ENCODE results near the gene MARCHF3.
"Not testable (repeated sequence)": the region's sequence is repeated elsewhere in the genome, so short reads cannot be mapped to it uniquely, and the experiment has no call there.

MARCHF3 gene

GRCh38 chr5:126948011-126948355, 82.4 kb downstream of the MARCHF3 start:
- no peak for DNase-seq

- no peak for DNase-seq
These were observed 83.0 kb downstream of the MARCHF3 start for GRCh38 chr5:126947146-126948010.

GRCh38 chr5:126942908-126943307, 87.5 kb downstream of the MARCHF3 start:
- DNase-seq = not testable (repeated sequence)

GRCh38 chr5:126941403-126941802, 89.0 kb downstream of the MARCHF3 start:
- DNase-seq = no peak

- no peak for DNase-seq
These were observed 90.5 kb downstream of the MARCHF3 start for GRCh38 chr5:126939887-126940286.

GRCh38 chr5:126938466-126938865, 91.9 kb downstream of the MARCHF3 start:
- no peak for DNase-seq

GRCh38 chr5:126937771-126938170, 92.6 kb downstream of the MARCHF3 start:
- DNase-seq = no peak

GRCh38 chr5:126936775-126937418, 93.5 kb downstream of the MARCHF3 start:
- DNase-seq = no peak

- DNase-seq = no peak
These were observed 98.2 kb downstream of the MARCHF3 start for GRCh38 chr5:126931963-126932660.

GRCh38 chr5:126928041-126928440, 102.3 kb downstream of the MARCHF3 start:
- no peak for DNase-seq

GRCh38 chr5:126927429-126927828, 102.9 kb downstream of the MARCHF3 start:
- peak in 1 of 2 experiments; percentile 5 for DNase-seq

- DNase-seq = no peak
These were observed 104.2 kb downstream of the MARCHF3 start for GRCh38 chr5:126926187-126926586.

- DNase-seq = no peak
These were observed 104.9 kb downstream of the MARCHF3 start for GRCh38 chr5:126925482-126925881.

GRCh38 chr5:126924331-126925033, 105.9 kb downstream of the MARCHF3 start:
- no peak for DNase-seq

- DNase-seq = no peak
These were observed 108.9 kb downstream of the MARCHF3 start for GRCh38 chr5:126921241-126922091.

- no peak for DNase-seq
These were observed 110.1 kb downstream of the MARCHF3 start for GRCh38 chr5:126920291-126920690.

- DNase-seq = no peak
These were observed 110.8 kb downstream of the MARCHF3 start for GRCh38 chr5:126919566-126919965.

GRCh38 chr5:126918615-126918957, 111.8 kb downstream of the MARCHF3 start:
- no peak for DNase-seq

GRCh38 chr5:126917918-126918614, 112.3 kb downstream of the MARCHF3 start:
- DNase-seq = no peak

- no peak for DNase-seq
These were observed 114.9 kb downstream of the MARCHF3 start for GRCh38 chr5:126915496-126915895.

- DNase-seq = no peak
These were observed 115.4 kb downstream of the MARCHF3 start for GRCh38 chr5:126914801-126915436.
